NCI-H187 treated with DMSO at 0.1 percent for 48 hours (cell line): ENCODE data around the gene EPHB1.

Source experiments
- DNase-seq: peaks from one replicate; lab custom pipeline; 2025; lab: John Stamatoyannopoulos, UW

Gene EPHB1

DNA sequence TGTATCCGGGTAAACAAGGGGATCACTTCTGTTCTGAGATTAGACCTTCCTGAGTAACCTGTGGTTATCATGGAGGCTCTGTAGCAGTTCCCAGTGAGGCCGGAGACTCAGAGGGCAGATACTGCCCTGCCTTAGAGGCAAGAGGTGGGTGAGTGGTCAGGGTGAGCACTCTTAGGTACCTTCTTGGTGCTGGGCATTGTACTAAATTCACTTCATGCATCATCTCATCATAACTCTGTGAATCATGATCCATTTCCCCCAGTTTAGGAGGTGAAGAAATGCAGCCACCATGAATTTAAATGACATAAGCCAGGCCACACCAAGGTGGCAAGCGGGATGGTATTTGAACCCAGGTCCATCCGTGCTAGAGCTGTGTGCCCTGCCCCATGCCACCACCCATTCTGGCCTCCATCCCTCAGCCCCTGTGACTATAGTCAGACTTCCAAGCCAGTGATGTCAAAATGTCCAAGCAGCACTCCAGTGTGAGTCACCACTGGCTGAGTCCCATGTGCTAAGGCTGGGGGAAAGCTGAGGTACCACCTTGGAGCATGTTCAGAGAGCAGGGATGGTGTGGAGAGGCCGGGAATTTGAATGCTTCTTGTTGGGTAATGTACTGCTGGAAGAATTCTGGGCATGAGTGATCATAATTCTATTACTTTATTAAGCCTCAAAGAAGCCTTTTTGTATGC is 88.8 kb downstream of the EPHB1 start:
- DNase-seq, result no peak

DNA sequence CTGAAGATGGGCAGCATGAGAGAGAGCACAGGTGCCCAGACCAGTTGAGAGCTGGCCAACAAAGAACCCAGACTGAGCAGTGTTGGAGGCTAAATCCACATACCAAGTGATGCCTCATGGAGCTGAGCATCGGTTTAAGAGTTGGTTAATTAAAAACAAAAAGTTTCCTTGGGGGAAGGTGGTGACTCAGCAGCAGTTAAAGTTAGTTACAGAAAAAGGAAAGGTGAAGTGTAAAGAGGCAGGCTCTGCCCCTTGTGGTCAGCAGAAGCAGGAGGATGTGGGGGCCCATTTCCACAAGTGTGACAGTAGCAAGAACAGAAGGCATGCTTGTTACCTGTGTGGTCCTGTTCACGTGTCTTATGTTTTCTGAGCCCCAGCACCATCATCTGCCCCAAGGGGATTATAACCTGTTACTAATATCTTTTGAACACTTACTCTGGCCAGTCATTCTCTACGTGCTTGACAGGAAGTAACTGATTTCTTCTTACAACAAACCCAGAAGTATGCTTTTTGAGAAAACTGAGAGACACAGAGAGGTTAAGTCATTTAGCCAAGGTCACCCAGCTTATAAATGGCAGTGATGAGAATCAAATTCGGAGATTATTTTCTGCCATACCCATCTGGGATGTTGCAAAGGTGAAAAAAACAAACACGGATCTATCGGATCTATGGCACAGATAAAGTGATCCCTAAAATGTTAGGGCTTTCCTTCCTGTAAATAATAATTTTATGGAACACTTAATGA is 91.0 kb downstream of the EPHB1 start:
- DNase-seq, result no peak

DNA sequence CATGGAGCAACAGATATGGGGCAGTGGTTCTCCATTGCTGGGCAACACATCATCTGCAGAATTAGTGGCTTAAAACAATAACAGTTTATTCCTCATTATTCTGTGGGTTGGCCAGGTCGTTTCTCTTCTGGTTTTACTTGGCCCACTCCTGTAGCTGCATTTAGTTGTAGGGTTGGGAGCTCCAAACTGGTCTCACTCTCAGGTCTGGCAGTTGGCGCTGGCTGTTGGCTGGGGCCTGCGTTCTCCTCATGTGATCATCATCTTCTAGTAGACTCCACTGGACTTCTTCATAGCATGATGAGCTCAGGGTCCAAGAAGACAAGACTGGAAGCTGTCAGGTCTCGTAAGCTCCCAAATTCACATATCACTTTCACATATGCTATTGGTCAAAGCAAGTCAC is 91.9 kb downstream of the EPHB1 start:
- no peak for DNase-seq

DNA sequence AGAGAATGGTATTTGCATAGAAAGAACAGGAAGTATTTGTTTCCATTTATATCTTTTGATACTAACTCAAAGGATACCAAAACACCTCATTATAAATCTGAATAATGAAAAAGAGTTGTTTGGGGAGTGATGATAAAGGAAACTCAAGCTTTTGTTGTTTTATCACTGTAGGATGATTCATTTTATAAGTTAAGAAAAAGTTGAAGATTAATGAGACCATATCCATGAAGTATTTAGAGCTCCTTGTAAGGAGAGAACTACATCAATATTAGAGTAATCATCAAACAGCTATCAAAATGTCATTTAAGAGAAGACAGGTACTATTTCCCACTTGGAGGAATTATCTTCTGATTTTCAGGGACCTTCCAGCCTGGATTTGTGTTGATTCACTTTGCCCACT is 92.5 kb downstream of the EPHB1 start:
- no peak for DNase-seq

DNA sequence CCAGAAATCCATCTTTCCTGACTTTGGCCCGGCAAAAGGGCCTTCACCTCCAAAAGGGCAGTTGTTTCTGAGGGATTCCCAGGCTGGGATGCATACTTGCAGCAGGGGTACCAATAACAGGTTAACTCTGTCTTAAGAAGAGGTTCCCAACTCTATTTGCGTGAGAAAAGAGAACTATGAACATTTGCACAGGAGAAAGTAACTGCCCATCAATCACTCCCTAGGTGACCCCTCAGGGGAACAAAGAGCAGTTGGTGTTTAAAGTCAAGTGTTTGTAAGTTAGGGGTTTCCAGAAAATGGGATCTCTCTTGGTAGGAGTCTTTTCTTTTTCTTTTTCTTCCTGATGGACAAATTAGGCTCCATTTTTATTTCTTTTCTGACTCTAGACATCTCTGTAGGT is 97.3 kb downstream of the EPHB1 start:
- no peak for DNase-seq

DNA sequence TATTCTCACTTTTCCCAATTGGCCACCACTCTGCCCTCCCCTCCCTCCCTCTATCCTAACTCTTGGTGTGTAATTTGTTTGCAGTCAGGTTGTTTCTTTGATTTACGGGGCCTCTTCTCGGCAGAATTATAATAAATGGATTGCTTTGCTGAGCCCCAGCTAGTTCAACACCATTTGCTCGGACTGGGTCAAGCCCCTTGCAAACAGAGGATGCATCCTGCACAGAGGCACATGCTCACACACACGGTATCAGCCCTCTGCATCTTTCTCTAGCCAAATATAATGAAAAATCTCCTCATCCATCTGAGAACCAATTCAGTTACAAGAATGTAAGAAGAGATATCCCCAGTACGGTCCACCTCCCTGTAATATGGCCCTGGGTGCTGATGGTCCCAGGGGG is 97.7 kb downstream of the EPHB1 start:
- no peak for DNase-seq

DNA sequence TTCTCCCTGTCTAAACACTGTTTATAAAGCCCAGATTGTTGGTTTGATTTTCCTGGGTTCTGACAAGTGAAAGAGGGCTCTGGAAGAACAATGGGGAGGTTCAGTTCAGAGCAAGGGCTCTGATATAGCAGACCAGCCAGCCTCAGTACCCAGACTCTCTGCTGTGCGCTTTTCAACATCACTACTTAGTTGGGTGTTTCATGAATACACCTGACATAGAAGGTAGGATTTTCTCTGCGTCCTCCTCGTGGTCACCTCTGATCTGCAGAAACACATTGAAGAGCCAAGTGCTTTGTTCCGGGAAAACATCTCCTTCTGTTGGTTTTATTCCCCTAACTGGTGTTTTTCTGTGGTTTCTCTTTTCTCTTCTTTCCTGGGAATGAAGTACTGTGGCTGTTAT is 99.5 kb downstream of the EPHB1 start:
- DNase-seq, result no peak

DNA sequence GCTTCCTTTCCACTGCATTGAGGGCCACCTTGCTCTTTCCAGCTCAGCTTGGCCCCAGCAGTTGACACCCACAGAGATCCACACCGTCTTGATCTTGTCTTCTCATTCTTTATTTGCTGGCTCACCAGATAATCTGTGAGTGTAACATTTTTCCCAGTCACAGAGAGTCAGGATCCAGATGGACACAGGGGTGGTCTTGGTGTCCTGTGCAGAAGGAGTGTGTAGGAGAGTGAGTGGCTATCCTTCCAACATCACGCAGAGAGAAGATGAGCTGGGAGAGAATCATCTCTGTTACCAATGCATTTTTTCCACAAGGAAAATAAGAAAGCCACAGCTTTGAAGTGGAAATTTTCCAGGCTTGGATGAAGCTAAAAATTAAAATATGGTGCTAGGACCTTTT is 100.1 kb downstream of the EPHB1 start:
- DNase-seq, result no peak

DNA sequence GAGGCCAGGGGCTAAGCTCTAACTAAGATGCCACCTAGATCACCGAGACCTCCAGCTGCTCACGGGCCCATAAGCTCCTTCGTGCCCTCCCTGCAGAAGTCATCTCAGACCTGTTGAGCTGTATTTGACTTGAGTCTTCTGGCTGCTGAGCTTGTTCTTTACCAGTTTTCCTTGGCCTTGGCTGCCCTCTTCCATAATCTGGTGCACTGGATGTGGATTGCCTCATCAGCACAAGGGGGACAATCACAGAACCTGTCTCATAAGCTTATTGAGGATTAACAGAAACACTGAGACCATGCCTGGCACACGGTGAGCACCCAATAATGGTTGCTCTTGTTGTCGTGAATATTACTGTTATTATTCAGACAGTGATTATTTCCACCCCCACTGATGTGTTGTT is 101.1 kb downstream of the EPHB1 start:
- DNase-seq, result no peak

DNA sequence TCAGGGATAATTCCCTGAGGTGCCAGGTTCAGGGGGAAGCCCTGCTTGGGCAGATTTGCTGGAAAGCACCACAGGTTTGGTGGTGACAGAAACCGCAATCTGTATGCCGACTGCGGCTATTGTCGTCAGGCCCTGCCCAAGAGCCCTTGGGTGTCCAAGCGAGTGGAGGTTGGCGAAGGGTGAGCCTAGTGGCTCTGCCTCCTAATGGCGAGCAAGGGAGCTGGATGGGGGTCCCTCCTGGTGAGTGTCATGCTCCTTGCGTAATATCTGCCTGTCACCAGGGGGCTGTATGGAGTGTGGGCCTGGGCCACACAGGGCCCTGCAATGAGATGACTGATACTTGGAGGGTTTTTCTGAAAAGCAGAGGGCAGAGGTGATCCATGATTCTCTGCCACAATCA is 101.6 kb downstream of the EPHB1 start:
- DNase-seq, result no peak

DNA sequence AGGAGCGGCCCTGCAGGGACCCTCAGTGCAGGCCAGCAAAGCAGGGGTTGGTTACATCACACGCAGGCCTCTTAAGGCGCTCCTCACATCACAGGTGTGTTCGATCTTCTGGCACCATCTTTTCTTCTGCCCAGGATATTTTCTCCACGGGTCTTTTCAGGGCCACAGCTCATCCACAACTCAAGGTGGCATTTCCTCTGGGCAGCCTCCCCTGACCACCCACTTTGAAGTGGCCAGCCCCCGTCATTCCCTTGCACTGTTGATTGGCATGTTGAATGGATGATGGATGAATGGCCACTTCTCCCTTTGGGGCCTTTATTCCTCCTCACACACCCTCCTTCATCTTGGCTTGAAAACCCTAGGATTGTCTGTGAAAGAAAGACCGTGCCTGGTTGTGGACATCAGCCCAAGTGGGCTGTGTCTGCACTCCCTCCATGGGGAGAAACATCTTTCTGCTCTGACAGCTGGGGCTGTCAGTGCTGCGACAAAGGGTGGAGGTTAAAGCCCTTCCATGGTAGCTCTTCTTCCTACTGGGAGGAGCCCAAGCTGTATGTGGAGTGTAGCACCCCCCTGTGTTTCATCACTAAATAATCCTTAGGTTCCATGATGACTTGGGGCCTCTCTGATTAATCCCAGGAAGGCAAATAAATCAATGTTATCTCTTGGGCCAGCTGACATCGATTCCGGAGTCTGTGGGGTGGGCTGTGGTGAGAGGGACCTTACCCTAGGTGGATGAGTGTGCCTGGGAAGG is 102.5 kb downstream of the EPHB1 start:
- DNase-seq, result no peak

DNA sequence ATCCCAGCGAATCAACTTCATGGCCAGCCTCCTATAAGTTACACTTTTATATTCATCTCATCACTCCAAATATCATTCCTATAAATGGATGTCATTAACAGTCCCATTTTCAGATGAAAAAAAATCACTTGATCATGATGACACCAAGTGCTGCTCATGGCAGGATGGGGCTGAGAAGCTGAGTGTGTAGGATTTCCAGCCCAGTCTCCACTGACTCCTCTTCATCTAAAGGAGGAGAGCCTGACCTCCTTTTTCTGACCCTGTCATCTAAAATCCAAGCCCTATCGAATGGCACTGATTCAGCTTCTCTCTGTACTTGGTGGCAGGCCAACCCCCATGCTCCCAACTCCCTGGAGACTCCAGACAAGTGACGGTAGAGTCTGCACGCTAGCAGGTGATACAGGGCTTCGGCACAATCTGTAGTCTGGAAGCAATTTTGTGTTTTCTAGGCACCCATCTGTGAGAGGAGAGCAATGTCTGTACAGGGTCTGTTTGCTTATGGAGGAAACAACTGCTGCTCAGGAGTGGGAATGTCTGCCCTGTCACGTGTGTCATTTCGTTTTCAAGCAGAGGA is 103.2 kb downstream of the EPHB1 start:
- no peak for DNase-seq

DNA sequence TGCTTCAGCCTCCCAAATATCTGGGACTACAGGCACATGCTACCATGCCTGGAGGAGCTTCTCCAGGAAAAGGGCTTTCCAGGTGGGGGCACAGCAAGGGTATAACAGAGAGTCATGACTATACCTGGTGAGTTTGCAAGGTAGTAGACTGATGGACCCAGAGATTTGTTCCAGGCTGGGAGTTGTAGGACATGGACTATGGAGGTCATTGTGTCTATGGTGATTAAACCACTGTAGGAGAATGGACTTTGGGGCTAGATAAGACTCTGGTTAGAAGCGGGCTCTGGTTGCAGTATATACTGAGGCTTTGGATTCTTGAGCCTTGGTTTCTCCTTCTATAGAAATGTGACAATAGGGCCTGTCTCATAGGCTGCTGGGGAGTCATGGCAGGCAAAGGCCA is 104.7 kb downstream of the EPHB1 start:
- DNase-seq, result no peak

DNA sequence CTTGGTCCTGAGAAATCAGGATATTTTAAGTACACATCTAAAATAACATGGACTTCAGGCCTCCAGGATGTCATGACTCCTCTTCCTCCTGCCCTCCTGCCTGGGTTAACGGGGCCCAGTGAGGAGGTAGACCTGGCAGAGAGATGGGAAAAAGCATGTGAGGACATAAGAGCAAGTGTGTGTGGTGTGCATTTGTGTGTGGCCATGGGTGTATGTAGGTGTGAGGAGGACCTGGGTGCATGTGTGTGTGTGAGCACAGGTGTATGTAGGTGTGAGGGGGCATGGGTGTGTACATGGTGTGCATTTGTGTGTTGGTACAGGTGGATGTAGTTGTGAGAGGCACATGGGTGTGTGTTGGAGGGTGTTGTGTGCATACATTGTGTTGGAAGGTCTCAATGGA is 105.4 kb downstream of the EPHB1 start:
- DNase-seq, result no peak

DNA sequence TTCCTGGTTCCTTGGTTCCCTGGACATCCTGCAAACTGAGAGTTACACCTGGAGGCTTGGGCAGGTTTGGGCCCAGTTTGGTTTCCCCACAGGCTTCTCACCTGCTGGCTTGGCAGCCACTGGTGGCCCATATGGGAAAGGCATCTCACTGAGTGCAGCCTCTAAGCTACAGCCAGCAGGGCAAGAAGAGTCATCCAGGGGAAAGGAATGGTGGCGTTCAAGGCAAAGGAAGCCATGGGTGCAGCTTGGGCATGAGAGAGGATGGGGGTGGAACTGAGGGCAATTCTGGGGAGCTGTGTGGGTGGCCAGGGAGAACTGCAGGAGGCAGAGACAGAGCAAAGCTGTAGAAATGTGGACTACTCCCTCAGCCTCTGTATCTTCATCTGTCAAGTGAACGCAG is 106.4 kb downstream of the EPHB1 start:
- no peak for DNase-seq

DNA sequence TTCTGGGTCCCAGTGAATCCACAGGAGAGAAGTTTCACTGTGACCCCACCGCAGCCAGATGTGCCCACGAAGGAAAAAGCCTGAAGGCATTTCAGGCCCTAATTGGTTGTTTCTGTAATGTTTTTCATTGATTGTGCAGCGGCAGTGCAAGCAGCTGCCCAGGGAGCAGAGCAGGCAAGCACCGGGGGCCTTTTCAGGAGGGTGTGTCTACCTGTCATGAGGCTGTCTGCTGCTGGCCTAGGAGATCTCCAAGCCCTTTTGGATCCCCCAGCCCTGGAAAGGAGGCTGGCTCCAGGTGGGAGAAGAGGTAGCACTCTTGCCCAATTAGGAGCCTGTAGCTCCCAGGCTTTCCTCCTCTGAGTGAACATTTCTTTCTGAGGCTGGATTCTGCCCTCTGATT is 108.8 kb downstream of the EPHB1 start:
- no peak for DNase-seq

DNA sequence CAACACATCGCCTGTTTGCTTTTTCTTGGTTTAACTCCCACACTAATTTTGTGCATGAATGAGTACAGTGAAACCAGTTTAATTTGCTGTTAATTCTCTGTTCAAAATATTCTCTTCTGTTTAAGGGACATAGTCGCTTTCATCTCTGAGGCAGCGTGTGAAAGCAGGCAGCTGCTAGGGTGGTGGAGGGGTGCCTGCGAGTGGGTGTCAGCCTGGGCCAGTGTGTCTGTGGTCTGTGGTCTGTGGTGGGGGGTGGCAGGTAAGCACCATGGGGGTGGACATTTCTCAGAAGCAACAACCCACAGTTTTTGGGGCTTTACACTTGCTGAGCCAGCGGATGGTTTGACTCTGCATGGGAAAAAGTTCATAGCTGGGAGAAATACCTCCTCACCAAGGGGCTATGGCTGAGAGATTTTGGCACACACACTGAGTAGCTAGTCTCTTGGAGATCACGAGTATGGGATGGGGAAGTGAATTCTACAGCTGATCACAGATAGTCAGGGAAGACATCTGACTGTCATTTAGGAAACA is 109.2 kb downstream of the EPHB1 start:
- no peak for DNase-seq

DNA sequence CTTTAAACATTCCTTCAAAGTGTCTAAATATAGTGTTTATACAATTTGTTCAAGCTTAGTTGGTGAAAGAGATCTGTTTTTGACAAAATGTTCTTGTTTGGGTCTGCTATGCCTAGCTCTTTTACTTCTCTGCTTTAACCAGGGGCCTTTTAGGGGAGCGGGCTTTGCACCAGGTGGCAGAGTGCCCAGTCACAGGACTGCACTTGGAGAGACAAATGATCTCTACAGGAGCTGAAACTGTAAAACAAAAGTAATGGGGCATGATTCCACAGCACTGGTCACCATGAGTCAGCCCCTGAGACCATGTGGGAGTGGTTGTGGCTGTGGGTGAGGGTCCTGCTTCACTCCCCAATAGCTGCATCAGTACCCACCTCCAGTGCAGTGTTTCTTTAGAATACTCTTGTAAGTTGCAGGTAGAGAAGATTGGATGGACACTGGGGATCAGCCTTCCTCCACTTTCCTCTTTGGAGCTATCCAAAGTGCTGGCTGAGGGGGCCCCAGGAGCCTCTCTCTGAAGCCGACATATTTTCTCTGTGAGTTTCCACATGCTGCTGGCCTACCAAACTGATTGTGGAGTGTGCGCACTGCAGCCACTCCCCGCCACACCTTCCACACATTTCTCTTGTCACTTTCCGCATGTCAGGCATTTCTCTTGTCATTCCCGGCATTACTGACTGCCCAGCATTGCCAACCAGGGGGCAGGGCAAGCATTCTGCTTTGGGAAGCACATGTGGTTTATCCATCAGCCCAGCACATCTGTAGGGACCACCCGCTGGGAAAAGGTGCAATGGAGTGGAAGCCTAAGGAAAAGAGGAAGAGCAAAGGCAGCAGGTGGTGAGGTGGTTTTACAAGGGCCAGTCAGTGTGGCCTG is 110.0 kb downstream of the EPHB1 start:
- no peak for DNase-seq

DNA sequence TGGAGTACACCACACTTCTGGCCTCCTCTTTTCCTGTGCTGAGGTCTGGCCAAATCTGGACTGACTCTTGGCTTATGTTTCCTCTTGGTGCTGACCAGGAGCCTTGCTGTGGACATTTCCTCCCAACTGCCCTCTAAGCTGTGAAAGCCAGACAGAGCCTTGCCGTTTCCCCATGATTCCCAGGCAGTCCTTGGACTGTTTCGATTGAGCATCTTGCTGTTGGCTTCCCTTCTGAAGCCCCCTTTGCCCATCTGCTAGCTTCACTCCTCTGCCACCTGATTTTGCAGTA is 110.5 kb downstream of the EPHB1 start:
- no peak for DNase-seq

DNA sequence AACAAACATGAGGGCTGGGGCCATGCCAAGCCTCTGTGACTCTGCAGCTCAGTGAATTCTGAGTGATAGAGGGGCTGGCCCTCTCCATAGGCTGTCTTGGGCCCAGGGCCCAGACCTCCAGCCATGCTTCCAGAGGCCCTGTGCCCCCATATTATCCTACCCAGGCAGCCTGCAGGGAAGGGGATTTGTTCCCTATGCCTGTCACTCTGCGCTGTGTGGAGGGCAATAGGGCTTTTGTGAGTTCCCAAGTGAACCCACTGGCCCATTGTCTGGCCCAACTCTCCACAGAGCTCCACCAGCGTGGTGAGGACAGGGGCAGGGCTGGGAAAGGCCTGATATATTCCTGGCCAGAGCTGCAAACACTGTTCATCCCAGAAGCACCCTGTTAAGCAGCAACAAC is 113.2 kb downstream of the EPHB1 start:
- DNase-seq, result no peak

DNA sequence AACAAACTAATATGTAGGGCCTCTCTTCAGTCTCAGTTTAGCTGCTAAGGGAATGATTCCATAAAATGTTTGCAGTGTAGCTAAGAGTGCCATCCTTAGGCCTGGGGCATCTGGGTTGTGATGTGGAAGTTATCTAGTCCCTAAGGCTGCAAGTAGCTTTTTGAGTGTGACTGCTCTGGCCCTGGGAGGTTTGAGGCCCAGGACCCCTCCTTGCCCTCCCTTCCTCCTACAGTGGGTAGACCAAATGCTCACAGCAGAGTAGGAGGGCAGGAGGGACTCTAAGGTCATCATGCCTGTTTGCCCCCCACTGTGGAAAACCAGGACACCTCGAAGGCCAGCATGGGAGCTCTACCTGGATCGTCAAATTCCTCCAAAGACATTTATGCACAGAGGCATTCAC is 115.0 kb downstream of the EPHB1 start:
- DNase-seq, result no peak
